Sigmoid colon (tissue), 3 donors: ENCODE measurements around the gene SLC7A8.

Source experiments
- POLR2A ChIP-seq, 2 donors: fragments of 450-650 bp; IDR thresholded peaks; one replicate each; pipeline ENCODE4 v1.6.1; 2016; ENCODE audit warnings: antibody characterized with exemption in 2 of 2, mild to moderate bottlenecking in 2 of 2, moderate library complexity in 2 of 2
- TF ChIP-seq, protein P1 (sequence below), 4 experiments: fragments of 450-650 bp in 3 of 4; fragments of 200-600 bp in 1 of 4; IDR thresholded peaks; one replicate each; pipeline ENCODE4 v1.5.1; 2016 to 2019; ENCODE audit warnings: antibody characterized with exemption in 4 of 4, mild to moderate bottlenecking in 3 of 4, moderate library complexity in 2 of 4

DNA sequence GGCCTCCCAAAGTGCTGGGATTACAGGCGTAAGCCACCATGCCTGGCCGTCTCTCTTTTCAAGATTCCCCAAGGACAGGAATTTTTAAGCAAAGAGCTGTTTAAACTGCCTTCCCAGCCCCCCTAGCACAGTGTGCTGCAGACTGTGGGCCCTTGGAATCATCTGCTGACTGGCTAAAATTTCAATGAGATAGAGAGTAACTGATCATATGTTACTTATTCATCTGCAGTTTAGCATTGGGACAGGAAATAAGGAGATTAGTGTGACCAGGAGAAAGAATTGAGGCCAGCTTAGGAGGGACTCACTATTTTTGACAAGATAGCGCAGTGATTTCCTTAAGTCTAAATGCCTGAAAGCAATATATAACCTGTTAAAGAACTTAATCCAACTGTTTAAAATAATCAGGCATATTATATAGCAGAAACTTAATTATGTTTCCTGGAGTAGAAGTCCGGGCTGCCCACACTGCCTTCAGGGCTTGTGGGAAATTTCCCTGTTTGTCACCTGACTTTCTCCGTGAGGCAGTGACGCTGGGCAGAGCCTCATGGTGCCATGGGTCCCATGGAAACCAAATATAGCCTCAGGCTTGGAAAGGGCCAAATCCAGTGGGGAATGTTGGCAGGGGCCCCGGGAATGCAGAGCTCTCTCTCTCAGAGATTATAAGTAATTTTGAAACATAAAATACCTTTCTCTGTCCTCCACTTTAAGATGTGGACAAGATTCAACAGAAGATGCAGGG lies 41.6 kb downstream of the SLC7A8 start:
- TF ChIP-seq, protein P1, sequence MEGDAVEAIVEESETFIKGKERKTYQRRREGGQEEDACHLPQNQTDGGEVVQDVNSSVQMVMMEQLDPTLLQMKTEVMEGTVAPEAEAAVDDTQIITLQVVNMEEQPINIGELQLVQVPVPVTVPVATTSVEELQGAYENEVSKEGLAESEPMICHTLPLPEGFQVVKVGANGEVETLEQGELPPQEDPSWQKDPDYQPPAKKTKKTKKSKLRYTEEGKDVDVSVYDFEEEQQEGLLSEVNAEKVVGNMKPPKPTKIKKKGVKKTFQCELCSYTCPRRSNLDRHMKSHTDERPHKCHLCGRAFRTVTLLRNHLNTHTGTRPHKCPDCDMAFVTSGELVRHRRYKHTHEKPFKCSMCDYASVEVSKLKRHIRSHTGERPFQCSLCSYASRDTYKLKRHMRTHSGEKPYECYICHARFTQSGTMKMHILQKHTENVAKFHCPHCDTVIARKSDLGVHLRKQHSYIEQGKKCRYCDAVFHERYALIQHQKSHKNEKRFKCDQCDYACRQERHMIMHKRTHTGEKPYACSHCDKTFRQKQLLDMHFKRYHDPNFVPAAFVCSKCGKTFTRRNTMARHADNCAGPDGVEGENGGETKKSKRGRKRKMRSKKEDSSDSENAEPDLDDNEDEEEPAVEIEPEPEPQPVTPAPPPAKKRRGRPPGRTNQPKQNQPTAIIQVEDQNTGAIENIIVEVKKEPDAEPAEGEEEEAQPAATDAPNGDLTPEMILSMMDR (IDR thresholded peaks at IDR 0.05) = no peak
- no peak for TF ChIP-seq POLR2A (IDR thresholded peaks at IDR 0.05)
